Activated T-helper 1 cell treated with anti-CD3 and anti-CD28 coated beads, Interleukin-12 subunit alpha, Interleukin-12 subunit beta, Interleukin-2, Interleukin-4 antibody, amounts not matched to agents 30 ng/mL and 10 ng/mL and 1 ng/mL, durations not matched to agents 14 hours and 24 hours and 36 hours (primary cell): ENCODE results near the gene SLC38A3. TPM values are rescaled to one million over a fixed set of nuclear protein-coding genes. Genes with fewer than 3 reads are reported as not detected.

ENCODE experiments used
- DNase-seq: peaks from one replicate; pipeline ENCODE4 v3.0.0; 2021; ENCODE audit warnings: low spot score
- H3K27ac Mint-ChIP-seq: one replicate; pipeline ENCODE4 v1.8.0; 2021; ENCODE audit warnings: mild to moderate bottlenecking, mixed read lengths
- H3K27me3 Mint-ChIP-seq: one replicate; pipeline ENCODE4 v1.8.0; 2022; ENCODE audit warnings: mild to moderate bottlenecking, moderate library complexity, mixed read lengths; ENCODE audit not compliant: insufficient read depth
- H3K36me3 Mint-ChIP-seq: one replicate; pipeline ENCODE4 v1.8.0; 2021; ENCODE audit warnings: low read depth, mixed read lengths
- H3K4me1 Mint-ChIP-seq: one replicate; pipeline ENCODE4 v1.8.0; 2021; ENCODE audit warnings: low read depth, mixed read lengths
- H3K4me3 Mint-ChIP-seq: one replicate; pipeline ENCODE4 v1.8.0; 2021; ENCODE audit warnings: mild to moderate bottlenecking, moderate library complexity, mixed read lengths
- H3K9me3 Mint-ChIP-seq: one replicate; pipeline ENCODE4 v1.8.0; 2021; ENCODE audit warnings: mixed read lengths
- intact Hi-C: fragments of 100-400 bp; cut with micrococcal nuclease; formaldehyde crosslinking; loops from one replicate; pipeline ENCODE4 v1.15.1; 2024
- total RNA-seq: library from RNA; stranded (reverse); gene quantifications from 2 replicates; pipeline ENCODE4 v1.2.3, GENCODE V29; 2022

The SLC38A3 gene
- total RNA-seq, 1 donor from 2014 or later = not detected

DNA sequence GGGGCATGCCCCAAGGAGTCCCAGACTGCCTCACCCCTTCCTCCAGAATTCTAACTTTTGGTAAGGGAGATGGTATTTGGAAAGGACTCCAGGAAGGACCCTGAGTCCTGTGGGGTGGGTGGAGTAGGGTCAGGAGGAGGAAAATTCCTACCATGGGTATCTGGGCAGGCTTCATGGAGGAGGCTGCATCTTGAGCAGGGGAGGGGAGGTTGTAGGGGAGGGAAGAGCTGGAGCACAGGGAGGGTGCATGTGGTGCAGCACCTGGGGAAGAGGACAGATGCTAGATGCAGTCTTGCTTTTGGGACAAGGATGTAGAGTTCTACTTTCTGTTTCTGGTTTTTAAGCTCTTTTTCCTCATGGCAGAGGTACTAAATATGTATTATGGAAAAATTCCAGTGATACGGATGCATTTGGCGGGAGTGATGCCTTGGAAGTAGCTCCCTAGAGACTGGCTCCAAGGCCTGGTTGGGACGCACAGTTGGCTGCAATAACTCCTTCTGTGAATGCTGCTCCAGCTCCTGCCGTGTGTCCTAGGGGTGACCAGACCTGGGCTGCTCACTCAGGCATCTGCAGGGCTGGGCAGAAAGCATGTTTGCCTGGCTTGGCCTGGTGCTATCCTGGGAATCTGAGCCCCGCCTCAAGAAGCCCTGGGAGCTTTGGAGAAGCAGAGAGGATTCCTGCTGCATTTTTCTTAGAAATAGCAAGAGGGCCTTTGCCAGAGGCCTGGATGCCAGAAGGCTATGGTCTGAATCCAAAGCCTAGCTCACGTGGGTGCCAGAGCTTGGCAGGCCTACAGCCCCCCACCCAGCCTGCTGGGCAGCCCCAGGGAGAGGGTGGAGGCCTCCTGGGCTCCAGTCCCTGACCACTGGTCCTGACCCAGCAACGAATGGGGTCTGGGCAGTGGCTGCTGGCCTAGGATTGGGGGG is 39.8 kb upstream of the SLC38A3 start:
- H3K27ac Mint-ChIP-seq = no peak overlapping the region
- no peaks in the 10 kb centered on the region for H3K36me3 Mint-ChIP-seq
- H3K4me3 Mint-ChIP-seq = no peak overlapping the region

DNA sequence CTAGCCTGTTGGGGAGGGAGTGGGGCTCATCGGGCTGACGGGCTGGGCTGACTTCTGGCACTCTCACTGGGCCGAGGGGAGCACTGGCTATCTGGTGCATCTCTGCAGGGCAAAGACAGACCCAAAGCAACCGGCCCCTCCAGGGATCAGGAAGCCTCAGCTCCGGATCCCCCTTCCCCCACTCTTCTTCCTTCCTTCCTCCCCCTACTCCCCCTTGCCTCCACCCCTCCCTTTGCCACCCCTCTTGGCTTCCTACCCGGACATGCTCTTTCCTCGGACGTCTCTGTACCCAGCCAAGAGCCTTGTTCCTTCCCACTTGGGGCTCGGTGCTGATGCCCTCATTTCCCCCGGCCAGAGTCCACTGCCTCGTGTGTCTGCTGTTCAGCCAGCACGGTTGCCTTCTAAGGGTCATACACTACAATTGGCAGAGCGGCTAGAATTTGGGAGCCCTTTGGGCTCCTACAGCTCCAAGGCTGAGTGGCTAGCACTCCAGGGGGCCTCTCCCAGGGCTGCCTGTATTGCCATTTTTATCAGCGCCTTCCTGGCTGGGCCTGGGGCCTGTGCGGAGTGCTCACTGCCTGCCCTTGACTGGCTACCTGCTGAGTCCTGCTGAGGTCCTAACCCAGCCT is 39.0 kb upstream of the SLC38A3 start:
- no peaks in the 10 kb centered on the region for H3K4me1 Mint-ChIP-seq
- no peak for DNase-seq
- H3K36me3 Mint-ChIP-seq = no peaks in the 10 kb centered on the region
- no peak overlapping the region for H3K27ac Mint-ChIP-seq
- H3K4me3 Mint-ChIP-seq = no peak overlapping the region
- H3K27me3 Mint-ChIP-seq = peaks cover 6% of the 10 kb centered on the region
- H3K9me3 Mint-ChIP-seq = no peaks in the 10 kb centered on the region
- intact Hi-C loops = no loop called here

More for the DNA sequence above, 39.8 kb upstream of the SLC38A3 start:
- no peaks in the 10 kb centered on the region for H3K4me1 Mint-ChIP-seq
- intact Hi-C loops = no loop called here
- H3K27me3 Mint-ChIP-seq = peaks cover 6% of the 10 kb centered on the region
- DNase-seq = no peak
- H3K9me3 Mint-ChIP-seq = no peaks in the 10 kb centered on the region

DNA sequence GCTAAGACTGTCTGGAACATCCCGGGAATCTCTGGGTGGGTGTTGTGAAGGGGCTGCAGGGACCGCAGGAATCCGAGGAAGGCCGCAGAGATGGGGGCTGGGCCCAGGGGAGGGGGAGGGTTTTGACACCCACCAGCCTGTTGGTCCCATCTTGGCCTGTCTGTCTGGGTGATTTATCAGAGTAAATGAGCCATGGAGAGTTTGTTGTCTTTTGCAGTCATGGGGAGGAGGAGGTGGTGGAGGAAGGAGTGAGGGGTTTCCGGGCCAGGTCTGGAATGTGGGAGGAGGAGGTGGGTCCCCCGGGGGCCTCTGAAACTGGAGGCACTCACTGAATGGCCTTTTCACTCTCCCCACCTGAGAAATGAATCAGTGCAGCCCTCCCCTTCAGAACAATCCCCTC is 38.5 kb upstream of the SLC38A3 start:
- Mint-ChIP-seq H3K9me3 (no peaks in the 10 kb centered on the region), H3K27me3 (peaks cover 6% of the 10 kb centered on the region), H3K36me3 (no peaks in the 10 kb centered on the region), H3K4me3 (no peak overlapping the region), H3K27ac (no peak overlapping the region), H3K4me1 (no peaks in the 10 kb centered on the region)
- intact Hi-C loops = no loop called here
- no peak for DNase-seq

DNA sequence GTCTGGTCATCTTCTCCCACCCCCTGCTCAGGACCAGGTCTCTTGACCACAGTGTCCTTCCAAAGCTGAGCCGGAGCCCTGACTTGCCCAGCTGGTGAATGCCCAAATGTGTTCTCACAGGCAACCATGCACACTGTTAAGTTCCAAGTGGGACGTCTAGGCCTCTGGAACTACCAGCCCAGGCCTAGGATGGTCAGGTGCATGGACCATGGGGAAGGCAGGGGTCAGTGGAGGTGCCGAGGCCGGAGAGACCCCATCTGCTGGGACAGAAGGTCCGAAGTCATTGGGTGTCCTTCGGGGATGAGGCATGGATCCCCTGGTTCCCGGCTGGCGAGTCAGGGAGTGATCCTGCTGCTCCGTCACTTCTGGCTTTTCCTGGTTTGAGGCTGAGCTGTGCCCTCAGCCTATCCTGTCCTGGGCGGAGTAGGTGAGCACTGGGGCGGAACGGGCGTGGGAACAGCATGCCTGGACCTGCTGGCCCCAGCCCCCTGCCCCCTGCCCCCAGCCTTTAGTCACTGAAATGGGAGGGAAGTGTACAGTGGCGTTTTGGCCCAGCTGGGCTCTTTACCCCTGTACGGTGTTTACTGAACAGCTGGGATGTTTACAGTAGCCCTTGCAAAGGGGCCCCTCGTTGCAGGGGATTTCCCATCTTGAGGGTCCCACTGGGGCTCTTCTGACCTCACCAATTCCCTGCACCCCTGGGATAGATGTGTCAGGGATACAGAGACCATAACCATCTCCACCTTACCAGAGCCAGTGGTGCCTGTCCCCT is 37.8 kb upstream of the SLC38A3 start:
- intact Hi-C loops = no loop called here
- Mint-ChIP-seq H3K4me1 (no peaks in the 10 kb centered on the region), H3K36me3 (no peaks in the 10 kb centered on the region), H3K9me3 (no peaks in the 10 kb centered on the region), H3K4me3 (no peak overlapping the region), H3K27me3 (peaks cover 6% of the 10 kb centered on the region), H3K27ac (no peak overlapping the region)
- no peak for DNase-seq

DNA sequence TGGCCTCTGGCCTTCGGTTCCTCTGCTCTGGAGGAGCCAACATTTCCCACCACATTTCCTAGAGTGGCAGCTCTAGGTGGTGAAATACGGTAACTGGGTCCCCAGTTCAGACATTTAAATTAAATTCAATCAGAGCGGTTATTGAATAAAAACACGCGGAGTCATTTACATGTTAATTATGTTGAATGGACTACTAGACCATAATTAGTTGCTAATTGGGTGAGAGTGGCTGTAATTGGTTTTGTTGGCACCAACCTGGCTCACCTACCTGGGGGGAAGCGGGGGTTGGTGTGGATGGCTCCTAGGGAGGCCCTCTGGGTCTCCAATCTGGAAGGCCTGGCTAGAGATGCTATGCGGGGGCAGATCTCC is 37.2 kb upstream of the SLC38A3 start:
- Mint-ChIP-seq H3K4me3 (no peak overlapping the region), H3K27me3 (peaks cover 4% of the 10 kb centered on the region), H3K27ac (no peak overlapping the region), H3K4me1 (no peaks in the 10 kb centered on the region), H3K36me3 (no peaks in the 10 kb centered on the region), H3K9me3 (no peaks in the 10 kb centered on the region)
- intact Hi-C loops = no loop called here
- no peak for DNase-seq

DNA sequence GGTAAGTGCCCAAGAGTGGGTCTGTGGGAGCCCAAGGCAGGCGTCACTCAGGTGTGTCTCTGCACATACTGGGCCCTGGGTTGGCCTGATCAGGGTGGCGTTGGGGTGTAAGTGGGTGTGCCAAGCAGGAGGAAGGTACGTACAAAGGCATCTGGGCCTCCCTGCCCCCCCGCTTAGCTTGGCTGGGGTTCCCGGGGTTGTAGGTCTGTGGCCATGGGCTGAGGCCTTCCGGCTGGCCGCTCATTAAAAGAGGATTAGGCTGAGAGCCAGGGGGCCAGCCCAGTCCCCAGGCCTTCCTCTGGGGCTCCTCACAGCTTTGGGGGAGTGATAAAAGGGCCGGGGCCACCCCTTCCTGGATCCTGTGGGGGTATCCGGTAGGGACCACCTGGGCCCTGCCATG is 36.7 kb upstream of the SLC38A3 start:
- no peaks in the 10 kb centered on the region for H3K4me1 Mint-ChIP-seq
- intact Hi-C loops = no loop called here
- no peak for DNase-seq
- no peak overlapping the region for H3K27ac Mint-ChIP-seq
- peaks cover 4% of the 10 kb centered on the region for H3K27me3 Mint-ChIP-seq
- no peaks in the 10 kb centered on the region for H3K9me3 Mint-ChIP-seq
- no peaks in the 10 kb centered on the region for H3K36me3 Mint-ChIP-seq
- no peak overlapping the region for H3K4me3 Mint-ChIP-seq

DNA sequence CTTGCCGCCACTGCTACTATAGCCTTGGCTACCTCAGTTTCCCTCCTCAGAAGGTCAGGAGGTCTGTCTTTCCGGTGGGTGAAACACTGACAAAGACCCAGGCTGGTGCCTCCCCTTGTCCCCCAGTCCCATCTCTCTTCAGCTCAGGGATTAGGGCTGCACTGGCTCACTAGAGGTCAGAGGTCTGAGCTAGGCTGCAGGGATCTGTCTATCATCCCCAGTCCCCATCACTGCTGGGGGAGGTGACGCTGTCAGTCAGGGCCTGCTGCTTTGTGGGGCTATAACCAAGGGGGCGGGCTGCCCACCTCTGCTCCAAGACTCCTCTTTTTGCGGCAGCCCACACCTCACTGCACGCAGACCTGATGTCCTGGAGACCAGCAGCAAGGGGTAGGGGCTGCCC is 36.3 kb upstream of the SLC38A3 start:
- Mint-ChIP-seq H3K4me3 (no peak overlapping the region), H3K27me3 (peaks cover 4% of the 10 kb centered on the region), H3K36me3 (no peaks in the 10 kb centered on the region), H3K4me1 (no peaks in the 10 kb centered on the region), H3K9me3 (no peaks in the 10 kb centered on the region), H3K27ac (no peak overlapping the region)
- intact Hi-C loops = no loop called here
- DNase-seq = no peak

DNA sequence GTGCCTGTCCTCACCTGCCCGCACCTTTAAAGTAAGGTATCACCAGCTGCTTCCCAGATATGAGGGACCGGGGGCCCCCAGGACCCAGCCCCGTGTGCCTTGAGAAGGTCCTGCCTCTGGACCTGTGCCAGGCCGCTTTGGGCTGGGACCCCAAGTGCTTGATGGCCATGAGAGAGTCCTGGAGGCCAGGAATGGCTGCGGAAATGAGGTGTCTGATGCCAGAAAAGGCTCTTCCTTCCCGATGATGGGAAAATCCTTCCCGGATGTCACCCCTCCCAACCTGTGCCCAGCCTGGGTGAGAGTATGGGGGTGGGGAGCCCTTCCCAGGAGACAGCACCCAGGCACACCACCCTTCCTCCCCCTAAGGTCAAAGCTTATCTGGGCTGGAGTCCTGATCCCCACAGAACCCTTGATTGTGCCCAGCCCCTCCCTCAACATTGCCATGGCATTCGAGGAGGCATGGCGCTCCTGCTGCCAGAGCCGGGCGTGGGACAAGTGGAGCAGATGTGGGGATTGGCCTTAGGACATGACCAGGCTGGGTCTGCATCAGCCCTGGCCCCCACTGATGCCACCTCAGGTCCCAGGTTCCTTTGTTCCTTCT is 35.7 kb upstream of the SLC38A3 start:
- no peak overlapping the region for H3K4me3 Mint-ChIP-seq
- no peak for DNase-seq
- intact Hi-C loops = no loop called here
- no peak overlapping the region for H3K27ac Mint-ChIP-seq
- H3K9me3 Mint-ChIP-seq = no peaks in the 10 kb centered on the region
- no peaks in the 10 kb centered on the region for H3K36me3 Mint-ChIP-seq
- no peaks in the 10 kb centered on the region for H3K4me1 Mint-ChIP-seq
- H3K27me3 Mint-ChIP-seq = peaks cover 4% of the 10 kb centered on the region

DNA sequence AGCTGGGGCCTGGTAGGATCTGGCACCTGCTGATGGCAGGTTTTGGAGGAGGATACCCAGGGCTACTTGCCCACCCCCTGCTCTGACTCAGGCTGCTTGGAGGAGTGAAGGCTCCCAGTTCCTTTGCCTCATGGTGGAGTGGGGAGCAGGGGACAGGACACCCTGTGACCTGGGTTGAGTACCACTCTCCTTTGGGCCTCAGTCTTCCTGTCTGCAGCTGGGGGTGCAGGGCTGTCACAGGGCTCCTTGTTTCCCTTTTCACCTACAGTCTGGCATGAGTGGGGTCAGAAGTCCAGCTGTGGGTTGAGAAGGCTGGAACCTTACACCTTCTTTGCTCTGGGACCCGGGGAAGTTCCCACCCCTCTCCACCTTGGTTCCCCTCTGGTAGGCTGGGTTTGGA is 35.2 kb upstream of the SLC38A3 start:
- H3K4me1 Mint-ChIP-seq = no peaks in the 10 kb centered on the region
- no peak overlapping the region for H3K27ac Mint-ChIP-seq
- H3K9me3 Mint-ChIP-seq = no peaks in the 10 kb centered on the region
- intact Hi-C loops = no loop called here
- H3K36me3 Mint-ChIP-seq = no peaks in the 10 kb centered on the region
- peaks cover 4% of the 10 kb centered on the region for H3K27me3 Mint-ChIP-seq
- H3K4me3 Mint-ChIP-seq = no peak overlapping the region
- no peak for DNase-seq

DNA sequence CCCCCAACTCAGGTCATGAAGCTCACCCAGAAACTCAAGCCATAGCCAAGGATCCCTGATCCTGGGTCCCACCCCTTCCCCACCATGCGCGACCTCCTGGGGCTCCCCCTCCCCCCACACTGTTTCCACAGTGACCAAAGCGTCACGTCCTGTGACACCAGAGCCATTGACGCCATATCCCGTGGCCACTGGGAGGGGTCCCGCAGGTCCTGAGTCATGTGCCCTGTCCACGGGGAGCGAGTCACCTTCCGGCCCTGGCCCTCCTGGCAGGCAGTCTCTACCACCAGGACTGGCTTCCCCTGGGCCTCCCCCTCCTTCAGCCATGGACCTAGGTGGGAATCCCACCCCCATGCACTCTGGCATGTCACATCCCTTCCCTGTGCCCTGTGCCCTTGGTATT is 34.4 kb upstream of the SLC38A3 start:
- Mint-ChIP-seq H3K36me3 (no peaks in the 10 kb centered on the region), H3K9me3 (no peaks in the 10 kb centered on the region), H3K4me1 (no peaks in the 10 kb centered on the region), H3K27ac (no peak overlapping the region), H3K4me3 (no peak overlapping the region), H3K27me3 (peaks cover 4% of the 10 kb centered on the region)
- DNase-seq = no peak
- intact Hi-C loops = no loop called here

DNA sequence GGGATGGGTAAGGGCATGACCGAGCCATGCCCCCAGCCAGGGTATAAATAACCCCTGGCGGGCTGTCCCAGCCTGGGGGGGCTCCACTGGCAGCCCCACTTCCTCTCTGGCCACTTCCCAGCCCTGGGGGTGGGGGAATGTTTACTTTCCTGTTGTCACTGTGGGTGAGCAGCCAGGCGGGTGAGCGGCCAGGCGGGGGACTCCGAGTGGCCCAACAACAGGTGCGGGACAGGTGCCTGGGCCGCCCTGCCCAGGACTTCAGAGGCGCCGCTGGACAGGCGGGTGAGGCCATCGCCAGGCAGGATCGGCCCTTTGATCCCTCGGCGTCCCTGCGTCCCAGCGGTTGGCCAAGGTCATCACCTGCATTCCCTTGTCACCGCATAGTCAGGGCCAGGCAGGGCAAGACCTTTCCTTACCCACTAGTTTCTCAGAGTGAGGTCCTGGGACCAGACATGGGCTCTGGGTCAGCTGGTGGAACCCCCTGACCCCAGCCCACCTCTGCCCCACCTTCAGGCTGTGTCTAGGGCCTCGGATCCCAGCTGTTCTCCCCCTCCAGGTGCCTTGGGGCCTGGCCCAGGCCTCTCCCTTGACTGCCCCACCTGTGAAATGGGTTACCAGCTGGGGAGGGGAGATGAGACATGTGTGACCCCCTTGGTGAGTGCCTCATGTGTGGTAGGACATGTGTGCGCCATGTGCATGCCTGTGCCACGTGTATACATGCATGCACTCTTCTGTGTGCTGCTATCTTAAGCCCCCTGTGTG is 33.4 kb upstream of the SLC38A3 start:
- H3K27me3 Mint-ChIP-seq = peaks cover 4% of the 10 kb centered on the region
- intact Hi-C loops = no loop called here
- H3K4me3 Mint-ChIP-seq = no peak overlapping the region
- no peak overlapping the region for H3K27ac Mint-ChIP-seq
- H3K9me3 Mint-ChIP-seq = no peaks in the 10 kb centered on the region
- DNase-seq = no peak
- no peaks in the 10 kb centered on the region for H3K4me1 Mint-ChIP-seq
- H3K36me3 Mint-ChIP-seq = no peaks in the 10 kb centered on the region

DNA sequence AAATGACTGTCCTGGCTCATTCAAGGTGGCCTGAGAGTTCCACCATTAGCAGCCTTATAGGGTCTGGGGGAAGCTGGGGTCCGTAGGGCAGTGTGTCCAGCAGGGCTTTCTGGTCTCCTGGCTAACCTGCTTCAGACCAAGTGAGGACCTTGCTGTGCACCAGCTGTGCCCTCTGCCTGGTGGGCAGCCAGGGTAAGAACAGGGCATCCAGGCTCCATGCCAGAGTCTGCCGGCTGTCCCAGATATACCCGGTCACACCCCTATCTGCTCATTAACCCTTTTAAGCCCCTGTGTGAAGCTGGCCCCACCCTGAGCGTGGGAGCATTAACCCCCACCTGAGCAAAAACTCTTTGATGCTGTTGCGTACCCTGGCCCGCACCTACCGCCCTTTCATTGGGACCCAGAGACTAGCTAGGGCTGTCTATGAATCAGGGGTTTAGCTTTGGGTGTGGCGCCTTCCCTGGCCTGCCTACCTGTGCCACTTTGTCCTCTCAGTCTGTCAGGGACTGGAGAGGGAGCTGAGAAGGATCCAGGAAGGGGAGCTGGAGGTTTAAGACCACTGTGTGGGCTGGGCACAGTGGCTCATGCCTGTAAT is 32.3 kb upstream of the SLC38A3 start:
- no peak overlapping the region for H3K4me3 Mint-ChIP-seq
- peaks cover 4% of the 10 kb centered on the region for H3K27me3 Mint-ChIP-seq
- no peak overlapping the region for H3K27ac Mint-ChIP-seq
- intact Hi-C loops = no loop called here
- no peaks in the 10 kb centered on the region for H3K4me1 Mint-ChIP-seq
- H3K9me3 Mint-ChIP-seq = no peaks in the 10 kb centered on the region
- no peak for DNase-seq
- no peaks in the 10 kb centered on the region for H3K36me3 Mint-ChIP-seq
